CD4-positive, alpha-beta T cell treated with Interleukin-15 for 4 hours (primary cell): Measurements from ENCODE around the gene TUB.

Experiments used
- DNase-seq: peaks from one replicate; pipeline ENCODE4 v3.0.0-alpha.2; 2020; ENCODE audit warnings: low spot score

Gene TUB

DNA sequence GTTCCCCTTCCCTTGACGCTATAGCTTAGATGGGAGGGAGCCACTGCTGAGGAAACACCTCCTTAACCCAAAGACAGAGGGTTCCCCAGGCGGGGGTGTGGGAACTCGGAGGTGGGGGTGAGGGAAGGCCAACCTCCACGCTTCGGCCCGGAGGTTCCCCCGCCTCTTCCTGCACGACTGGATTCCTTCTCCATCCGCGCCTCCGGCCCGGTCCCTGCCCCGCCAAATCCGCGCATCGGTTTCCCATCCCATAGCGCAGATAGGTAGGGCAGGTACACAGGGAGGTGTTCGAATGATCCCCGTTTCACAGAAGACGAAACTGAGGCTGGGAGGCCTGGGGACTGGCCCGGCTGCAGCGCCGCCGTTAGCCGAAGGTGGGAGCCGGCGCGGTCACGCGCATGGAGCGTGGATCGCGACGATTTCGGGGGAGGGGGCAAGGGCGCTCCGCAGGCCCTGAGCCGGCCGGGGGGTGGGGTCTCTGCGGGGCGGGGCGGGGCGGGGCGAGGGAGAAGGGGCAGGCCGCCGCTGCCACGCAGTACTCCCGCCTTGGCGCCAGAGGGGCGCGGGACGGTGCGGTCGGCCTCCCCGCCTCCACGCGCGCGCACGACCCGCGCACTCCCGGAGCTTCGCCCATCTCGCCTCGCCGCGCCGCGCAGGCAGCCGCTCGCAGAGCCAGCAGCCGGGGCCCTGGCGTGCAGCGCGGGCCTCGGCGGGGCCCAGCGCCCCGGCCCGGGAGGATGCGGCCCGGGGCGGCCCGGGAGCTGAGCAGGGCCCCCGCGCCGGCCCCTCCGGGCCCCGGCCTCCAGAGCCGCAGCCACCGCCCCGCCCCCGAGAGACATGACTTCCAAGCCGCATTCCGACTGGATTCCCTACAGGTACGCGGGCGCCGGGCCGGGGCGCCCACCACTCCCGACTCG is at the start of gene TUB:
TSS of gene TUB (plus strand) at position 538 of the 917 bp plus-strand sequence. CDS start at position 838, 300 bp downstream.
- no peak for DNase-seq

- DNase-seq, result no peak
Observed at GRCh38 chr11:8031248-8032115, 49.5 kb upstream of the TUB start.

DNA sequence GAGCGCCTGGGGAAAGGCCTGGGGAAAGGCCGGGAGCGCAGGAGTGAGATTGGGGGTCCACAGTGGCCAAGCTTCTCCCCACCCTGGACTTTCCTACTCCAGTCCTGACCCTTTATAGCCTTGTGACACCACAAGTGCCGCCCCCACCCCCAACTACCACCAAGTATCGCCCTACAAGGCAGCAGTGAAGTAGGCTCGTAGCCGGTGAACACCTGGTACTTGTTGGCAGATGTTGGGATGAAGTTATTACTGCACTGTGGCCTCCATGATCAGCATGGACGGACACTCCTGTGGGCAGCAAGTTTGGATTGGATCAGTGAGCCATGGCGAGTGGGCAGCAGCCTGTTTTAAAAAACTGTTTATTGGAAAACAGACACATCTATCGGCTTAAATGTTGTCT is 48.9 kb upstream of the TUB start:
- DNase-seq, result no peak

- DNase-seq, result no peak
Observed at GRCh38 chr11:8032576-8033304, 48.3 kb upstream of the TUB start.

- peak; percentile 37 for DNase-seq
Observed at GRCh38 chr11:8033305-8034105, 47.5 kb upstream of the TUB start.

DNA sequence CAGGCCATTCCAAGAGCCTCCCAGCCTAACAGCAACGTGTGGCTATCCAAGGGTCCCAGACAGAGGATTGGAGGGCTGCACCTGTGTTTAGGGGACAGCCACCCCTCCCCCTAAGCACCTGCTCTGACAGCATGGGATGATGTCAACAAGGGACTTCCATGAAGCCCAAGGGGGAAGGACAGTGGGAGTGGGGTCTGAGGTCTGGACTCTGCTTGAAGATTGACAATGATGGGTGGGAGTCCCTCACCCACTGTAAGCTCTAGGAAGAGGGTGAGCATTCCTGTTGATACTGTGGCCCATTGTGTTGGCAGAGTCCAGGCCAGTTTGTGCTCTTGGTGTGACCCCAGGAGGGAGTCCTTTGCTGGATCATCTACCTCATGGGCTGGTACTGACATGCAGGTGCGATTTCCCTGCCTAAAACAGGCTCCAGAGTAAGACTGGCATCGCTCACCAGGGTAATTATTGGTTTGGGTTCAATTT is 46.9 kb upstream of the TUB start:
- DNase-seq, result no peak

GRCh38 chr11:8034604-8035190 is 46.3 kb upstream of the TUB start:
- DNase-seq, result no peak

DNA sequence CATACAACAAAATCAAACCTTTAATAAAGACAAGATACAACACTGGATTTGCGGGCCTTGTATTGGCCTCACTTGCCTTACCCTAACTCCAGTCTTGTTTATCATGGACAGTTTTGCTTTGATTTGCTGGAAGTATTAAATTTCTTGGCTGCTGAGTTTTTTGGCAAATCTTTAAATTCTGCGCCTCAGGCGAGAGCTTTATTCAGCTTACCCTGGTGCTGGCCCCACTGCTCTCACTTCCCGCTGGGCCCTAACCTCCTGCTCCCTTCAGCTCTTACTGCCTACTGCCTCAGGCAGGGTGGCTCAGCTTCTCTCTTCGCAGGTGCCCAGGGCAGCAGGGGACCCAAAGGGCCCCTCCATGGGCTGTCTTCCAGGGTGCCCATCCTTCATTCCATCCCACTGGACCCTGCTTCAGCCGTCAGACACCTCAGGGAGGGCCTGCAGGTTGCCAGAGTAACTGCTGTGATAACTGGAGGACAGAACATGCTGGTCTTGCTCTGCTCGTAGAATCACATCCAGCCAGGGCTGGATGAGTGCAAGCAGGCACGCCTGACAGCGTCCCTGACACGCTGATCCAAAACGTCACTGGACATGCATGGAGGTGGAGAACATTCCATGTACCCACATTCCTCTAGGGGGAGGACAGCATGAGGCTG is 45.7 kb upstream of the TUB start:
- no peak for DNase-seq

GRCh38 chr11:8036002-8036802 is 44.8 kb upstream of the TUB start:
- DNase-seq, result no peak

- no peak for DNase-seq
Observed at GRCh38 chr11:8036986-8037385, 44.0 kb upstream of the TUB start.

- no peak for DNase-seq
Observed at GRCh38 chr11:8038393-8038792, 42.6 kb upstream of the TUB start.

DNA sequence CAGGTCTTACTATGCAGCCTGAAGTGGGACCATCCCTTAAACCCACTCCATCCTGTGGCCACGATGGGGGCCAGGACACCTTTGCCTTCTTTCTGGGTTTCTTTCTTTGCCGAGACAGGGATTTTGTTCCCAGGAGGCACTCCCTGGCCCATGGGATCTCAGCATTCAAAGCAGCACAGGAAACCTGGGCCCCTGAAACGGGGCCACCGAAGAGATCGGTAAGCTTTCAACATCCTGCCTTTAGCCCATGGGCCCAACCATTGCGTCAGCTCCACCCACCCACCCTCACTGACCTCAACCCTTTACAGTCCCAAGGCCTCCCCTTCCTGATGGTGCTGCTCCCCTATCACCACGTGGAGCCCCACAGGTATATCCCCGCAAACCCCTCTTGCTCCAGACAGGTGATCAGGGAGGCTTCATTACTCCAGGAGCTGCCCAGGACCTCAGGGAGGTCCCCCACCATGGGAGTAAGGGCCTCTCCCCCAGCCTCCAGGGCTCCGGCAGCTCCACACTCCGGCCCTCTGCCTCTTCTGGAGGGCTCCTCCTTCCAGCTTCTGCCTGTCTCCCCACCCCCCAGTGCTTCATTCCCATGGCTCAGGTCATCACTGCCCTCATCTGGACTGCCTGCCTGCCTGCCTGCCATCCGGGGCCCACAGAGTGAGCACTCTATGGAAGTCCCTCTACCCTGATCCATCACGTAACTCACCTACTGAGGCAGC is 42.0 kb upstream of the TUB start:
- no peak for DNase-seq

GRCh38 chr11:8039530-8040260 is 41.3 kb upstream of the TUB start:
- DNase-seq, result no peak

GRCh38 chr11:8040261-8040920 is 40.6 kb upstream of the TUB start:
- DNase-seq, result no peak

- no peak for DNase-seq
Observed at GRCh38 chr11:8040921-8041285, 40.1 kb upstream of the TUB start.

- DNase-seq, result no peak
Observed at GRCh38 chr11:8041576-8041975, 39.4 kb upstream of the TUB start.

DNA sequence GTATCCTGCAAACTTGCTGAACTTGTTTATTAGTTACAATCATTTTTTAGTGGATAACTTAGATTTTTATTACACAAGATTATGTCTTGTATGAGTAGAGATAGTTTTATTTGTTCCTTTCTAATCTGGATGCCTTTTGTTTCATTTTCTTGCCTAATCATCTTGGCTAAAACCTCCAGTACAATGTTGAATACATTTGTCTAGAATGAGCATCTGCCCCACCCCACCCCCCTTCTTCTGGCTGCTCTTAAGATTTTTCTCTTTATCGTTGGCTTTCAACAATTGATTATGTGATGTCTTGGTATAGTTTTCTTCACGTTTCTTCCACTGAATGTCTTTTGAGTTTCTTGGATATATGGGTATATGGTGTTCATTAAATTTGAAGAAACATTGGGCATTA is 37.3 kb upstream of the TUB start:
- DNase-seq, result no peak

- no peak for DNase-seq
Observed at GRCh38 chr11:8045839-8046238, 35.2 kb upstream of the TUB start.
